Panc1 (cell line): Measurements from ENCODE around the gene LRRC4B. TPM values are rescaled to one million over a fixed set of nuclear protein-coding genes. Genes with fewer than 3 reads are reported as not detected.

Experiments
- ATAC-seq: fragments of 200-7000 bp; cut with Tn5 transposase; 2 replicates; pipeline ENCODE4 v1.9.1; 2020; ENCODE audit warnings: mild to moderate bottlenecking, moderate library complexity
- BruUV-seq: library from RNA; stranded (reverse); fragments of 400-500 nt; replicated peaks from 2 replicates; lab custom pipeline; 2021; lab: Mats Ljungman, UMichigan
- CTCF ChIA-PET: fragments of 300-600 bp; sonication (Branson Sonifier 250); formaldehyde crosslinking; loops from one replicate; lab custom pipeline; 2022; ENCODE audit warnings: antibody characterized with exemption; lab: Charles Lee
- POLR2A ChIA-PET: fragments of 300-600 bp; sonication (Branson Sonifier 250); formaldehyde crosslinking; loops from one replicate; lab custom pipeline; 2022; ENCODE audit warnings: antibody characterized with exemption; lab: Charles Lee
- DNase-seq: peaks from one replicate; pipeline ENCODE4 v3.0.0-alpha.2; 2010; ENCODE audit warnings: low read depth, low spot score
- H3K27ac ChIP-seq: 2 replicates; pipeline ENCODE4 v1.5.1; 2011; ENCODE audit warnings: mild to moderate bottlenecking, low read length, inconsistent platforms
- H3K27me3 ChIP-seq: fragments of 200-500 bp; sonication (Bioruptor generic); 2 replicates; pipeline ENCODE4 v1.6.0; 2014; ENCODE audit warnings: low read length, inconsistent platforms; ENCODE audit not compliant: control insufficient read depth, insufficient read depth
- H3K36me3 ChIP-seq: fragments of 200-500 bp; sonication (Bioruptor generic); 2 replicates; pipeline ENCODE4 v1.5.1; 2014; ENCODE audit warnings: inconsistent platforms, mild to moderate bottlenecking, low read length, moderate library complexity; ENCODE audit not compliant: control insufficient read depth, insufficient read depth
- H3K4me1 ChIP-seq: 2 replicates; pipeline ENCODE4 v1.5.1; 2011; ENCODE audit warnings: inconsistent platforms, mild to moderate bottlenecking, low read length, moderate library complexity; ENCODE audit not compliant: control insufficient read depth, insufficient read depth
- H3K4me3 ChIP-seq, 2 experiments: 2 replicates each; pipeline ENCODE4 v1.5.1; 2011 to 2012; ENCODE audit warnings: low read depth in 2 of 2, low read length in 2 of 2, mild to moderate bottlenecking in 2 of 2, inconsistent platforms in 1 of 2, moderate library complexity in 1 of 2
- H3K9me3 ChIP-seq: fragments of 200-500 bp; sonication (Bioruptor generic); 2 replicates; pipeline ENCODE4 v1.5.1; 2014; ENCODE audit warnings: low read depth, mild to moderate bottlenecking, inconsistent platforms, low read length, moderate library complexity; ENCODE audit not compliant: control insufficient read depth, insufficient read depth
- POLR2AphosphoS5 ChIP-seq: IDR thresholded peaks from 2 replicates; pipeline ENCODE4 v1.6.1; 2012; ENCODE audit warnings: mild to moderate bottlenecking, low read depth, low read length, moderate library complexity
- REST ChIP-seq, 2 experiments: IDR thresholded peaks; 2 replicates each; pipeline ENCODE4 v1.6.1; 2011 to 2012; ENCODE audit warnings: low read depth in 2 of 2, control low read depth in 1 of 2, low read length in 1 of 2, mild to moderate bottlenecking in 1 of 2, moderate library complexity in 1 of 2; ENCODE audit not compliant: insufficient read depth in 1 of 2
- SIN3A ChIP-seq: IDR thresholded peaks from 2 replicates; pipeline ENCODE4 v1.6.1; 2012; ENCODE audit warnings: low read depth, mild to moderate bottlenecking, low read length, moderate library complexity, borderline replicate concordance; ENCODE audit not compliant: insufficient read depth
- TCF7L2 ChIP-seq: IDR thresholded peaks from 2 replicates; pipeline ENCODE4 v1.6.1; 2011; ENCODE audit warnings: mild to moderate bottlenecking, low read depth, low read length, inconsistent platforms
- in situ Hi-C: cut with HindIII; loops from 2 replicates; pipeline ENCODE4 v1.10.0; 2016; ENCODE audit warnings: low sequenced_read_pairs, low pct_unique_long_range_greater_than_20kb
- intact Hi-C: fragments of 100-400 bp; cut with micrococcal nuclease; formaldehyde crosslinking; loops from one replicate; pipeline ENCODE4 v1.10.0; 2022; ENCODE audit not compliant: unreplicated experiment
- total RNA-seq: library from RNA; stranded (reverse); gene quantifications from one replicate; pipeline ENCODE4 v1.2.1, GENCODE V29; 2021; ENCODE audit not compliant: unreplicated experiment
- TF ChIP-seq, protein P1 (sequence below): fragments of 450-650 bp; IDR thresholded peaks from 2 replicates; pipeline ENCODE4 v1.5.1; 2017; ENCODE audit warnings: mild to moderate bottlenecking

Gene LRRC4B
- total RNA-seq, 1 experiment from 2014 or later, result 0.57 TPM

DNA sequence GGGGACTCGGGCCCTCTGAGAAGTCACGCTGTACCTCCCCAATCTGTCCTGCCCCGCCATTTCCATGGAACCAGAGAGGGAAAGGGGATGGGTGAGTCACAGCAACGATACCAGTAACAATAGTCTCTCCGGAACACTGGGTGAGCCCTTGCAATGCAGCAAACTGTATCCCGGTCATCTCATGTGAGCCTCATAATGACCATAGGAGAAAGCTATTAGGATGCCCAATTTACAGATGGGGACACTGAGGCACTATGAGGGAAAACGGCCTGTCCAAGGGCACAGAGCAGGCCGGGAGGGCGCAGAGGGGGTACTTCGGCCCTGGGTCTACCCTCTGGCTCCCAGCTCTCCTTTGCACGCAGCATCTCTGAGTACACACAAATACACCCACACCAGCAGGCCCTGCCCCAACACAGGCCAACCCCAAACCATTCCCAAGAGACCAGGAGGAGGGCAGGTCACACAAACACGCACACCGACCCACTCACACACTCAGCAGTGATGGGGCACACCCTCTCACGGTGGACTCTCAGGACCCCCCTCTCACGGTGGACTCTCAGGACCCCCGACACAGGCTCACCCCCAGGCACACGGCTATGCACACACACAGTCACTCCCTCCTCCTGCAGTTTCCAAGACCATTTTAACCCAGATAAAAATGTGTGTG lies 18.2 kb downstream of the LRRC4B start:
- ATAC-seq, result peak; percentile 41; the same call in 1 of the 2 replicates
- ChIA-PET CTCF (interaction anchor here (0.6 kb wide), 2 partner anchors 8 to 21 kb away, joined by 4 to 7 read pairs; no protein-coding TSS in a partner anchor), POLR2A (no interaction called here)
- in situ Hi-C loops (no loop called here), intact Hi-C loops (no loop called here)
- TF ChIP-seq REST (IDR thresholded peaks at IDR 0.05; ENCODE audit: insufficient read depth in 1 of 2, low read depth in 2 of 2, low read length in 1 of 2), result no peak
- no peak for TF ChIP-seq SIN3A
- TF ChIP-seq, protein P1, sequence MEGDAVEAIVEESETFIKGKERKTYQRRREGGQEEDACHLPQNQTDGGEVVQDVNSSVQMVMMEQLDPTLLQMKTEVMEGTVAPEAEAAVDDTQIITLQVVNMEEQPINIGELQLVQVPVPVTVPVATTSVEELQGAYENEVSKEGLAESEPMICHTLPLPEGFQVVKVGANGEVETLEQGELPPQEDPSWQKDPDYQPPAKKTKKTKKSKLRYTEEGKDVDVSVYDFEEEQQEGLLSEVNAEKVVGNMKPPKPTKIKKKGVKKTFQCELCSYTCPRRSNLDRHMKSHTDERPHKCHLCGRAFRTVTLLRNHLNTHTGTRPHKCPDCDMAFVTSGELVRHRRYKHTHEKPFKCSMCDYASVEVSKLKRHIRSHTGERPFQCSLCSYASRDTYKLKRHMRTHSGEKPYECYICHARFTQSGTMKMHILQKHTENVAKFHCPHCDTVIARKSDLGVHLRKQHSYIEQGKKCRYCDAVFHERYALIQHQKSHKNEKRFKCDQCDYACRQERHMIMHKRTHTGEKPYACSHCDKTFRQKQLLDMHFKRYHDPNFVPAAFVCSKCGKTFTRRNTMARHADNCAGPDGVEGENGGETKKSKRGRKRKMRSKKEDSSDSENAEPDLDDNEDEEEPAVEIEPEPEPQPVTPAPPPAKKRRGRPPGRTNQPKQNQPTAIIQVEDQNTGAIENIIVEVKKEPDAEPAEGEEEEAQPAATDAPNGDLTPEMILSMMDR, result no peak
- no peak for TF ChIP-seq TCF7L2
- no peak for TF ChIP-seq POLR2AphosphoS5
- no TSS peak for BruUV-seq
- no peak overlapping the region for H3K27ac ChIP-seq
- H3K27me3 ChIP-seq, result no peaks in the 10 kb centered on the region
- DNase-seq, result no peak
- H3K4me3 ChIP-seq, result no peak overlapping the region
- no peaks in the 10 kb centered on the region for H3K4me1 ChIP-seq
- no peaks in the 10 kb centered on the region for H3K36me3 ChIP-seq
- H3K9me3 ChIP-seq, result no peaks in the 10 kb centered on the region

DNA sequence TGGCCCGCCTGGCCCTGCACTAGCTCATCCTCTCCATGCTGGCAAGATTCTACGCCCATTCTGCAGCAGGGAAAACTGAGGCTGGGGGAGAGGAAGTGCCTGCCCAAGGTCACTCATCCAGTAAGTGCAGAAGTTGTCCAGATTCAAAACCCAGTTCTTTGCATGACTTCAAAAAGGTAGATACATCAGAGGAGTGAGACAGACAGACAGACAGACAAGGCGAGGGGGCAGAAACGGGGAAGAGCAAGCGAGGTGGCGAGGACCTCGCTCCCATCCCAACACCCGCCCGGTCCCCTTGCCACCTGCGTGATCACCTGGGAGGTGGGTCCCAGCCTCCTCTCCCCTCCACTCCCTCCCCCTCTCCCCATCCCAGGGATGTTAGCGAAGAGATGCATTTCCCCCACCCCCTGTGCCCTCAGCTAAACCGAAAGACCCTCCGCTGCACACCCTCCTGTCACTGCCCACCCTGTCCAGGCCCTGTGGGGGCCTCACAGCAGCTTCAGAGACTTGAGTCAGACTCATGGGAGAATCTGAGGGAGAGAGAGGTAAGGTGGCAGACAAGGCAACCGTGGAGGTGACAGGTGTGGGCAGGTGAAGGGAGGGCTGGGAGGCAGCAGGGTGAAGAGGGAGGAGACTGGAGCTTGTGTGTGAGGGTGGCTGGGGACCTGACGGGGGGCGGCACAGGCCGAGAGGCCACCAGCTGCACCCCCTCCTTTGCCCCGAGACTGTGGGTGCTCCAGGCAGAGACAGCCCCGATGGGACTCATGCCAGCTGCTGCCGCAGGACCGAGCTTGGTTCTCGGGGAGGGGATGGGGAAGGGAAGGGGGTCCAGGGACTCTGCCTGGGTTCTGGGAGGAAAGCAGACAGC lies 18.9 kb downstream of the LRRC4B start:
- H3K9me3 ChIP-seq, result no peaks in the 10 kb centered on the region
- no peak overlapping the region for H3K27ac ChIP-seq
- intact Hi-C loops, result no loop called here
- no peak overlapping the region for H3K4me3 ChIP-seq
- ChIA-PET CTCF (interaction anchor here (0.6 kb wide), 2 partner anchors 9 to 22 kb away, joined by 4 to 7 read pairs; no protein-coding TSS in a partner anchor), POLR2A (no interaction called here)
- TF ChIP-seq SIN3A, result no peak
- TF ChIP-seq POLR2AphosphoS5, result no peak
- TF ChIP-seq, protein P1, result no peak
- no peak for TF ChIP-seq TCF7L2
- no peak for TF ChIP-seq REST (IDR thresholded peaks at IDR 0.05; ENCODE audit: insufficient read depth in 1 of 2, low read depth in 2 of 2, low read length in 1 of 2)
- H3K4me1 ChIP-seq, result no peaks in the 10 kb centered on the region
- in situ Hi-C loops, result no loop called here
- DNase-seq, result no peak
- ATAC-seq, result no peak
- no peaks in the 10 kb centered on the region for H3K36me3 ChIP-seq
- no peaks in the 10 kb centered on the region for H3K27me3 ChIP-seq
- BruUV-seq, result no TSS peak
